ENCODE data around the gene HNF4A. TPM values are rescaled to one million over a fixed set of nuclear protein-coding genes. Genes with fewer than 3 reads are reported as not detected.

Gene HNF4A
- total and polyA plus RNA-seq, 2 of the 13 experiments (the other 11 are each of a cell fraction or from before 2014, with no cell fraction given): 80.9 to 169 TPM

- no peak; the same call in 1 of the 2 replicates for TF ChIP-seq GMEB1 (CRISPR knock-in tag; IDR thresholded peaks at IDR 0.05; ENCODE audit: borderline replicate concordance)
- no peak for TF ChIP-seq DPF2 (CRISPR knock-in tag; IDR thresholded peaks at IDR 0.05; ENCODE audit: borderline replicate concordance, low read depth)
- TF ChIP-seq ZNF580 (CRISPR knock-in tag; IDR thresholded peaks at IDR 0.05; ENCODE audit: borderline replicate concordance, low read depth): no peak
- TF ChIP-seq SSRP1 (CRISPR knock-in tag; IDR thresholded peaks at IDR 0.05): peak; percentile 44
- no peak for TF ChIP-seq MLXIP (CRISPR knock-in tag; IDR thresholded peaks at IDR 0.05; ENCODE audit: borderline replicate concordance)
- TF ChIP-seq SALL2 (CRISPR knock-in tag; IDR thresholded peaks at IDR 0.05): peak; percentile 21; the same call in 1 of the 2 replicates
- peak; percentile 49 for TF ChIP-seq ZNF18 (CRISPR knock-in tag; IDR thresholded peaks at IDR 0.05; ENCODE audit: insufficient replicate concordance)
- 0 out of 2 replicates have a peak, but pooled peaks have one; percentile 57 for TF ChIP-seq ZNF670 (CRISPR knock-in tag; IDR thresholded peaks at IDR 0.05; ENCODE audit: borderline replicate concordance)
- no peak for TF ChIP-seq RCOR2 (CRISPR knock-in tag; IDR thresholded peaks at IDR 0.05)
- TF ChIP-seq ERF (CRISPR knock-in tag; IDR thresholded peaks at IDR 0.05): no peak
- no peak for TF ChIP-seq ZNF383 (CRISPR knock-in tag; IDR thresholded peaks at IDR 0.05; ENCODE audit: borderline replicate concordance)
- no peak for TF ChIP-seq SMC3 (IDR thresholded peaks at IDR 0.05; ENCODE audit: low read length)
- TF ChIP-seq MLLT10 (CRISPR knock-in tag; IDR thresholded peaks at IDR 0.05): no peak
- no peak for TF ChIP-seq RBFOX2 (IDR thresholded peaks at IDR 0.05; ENCODE audit: low read depth, low read length)
- peak; percentile 28; the same call in 1 of the 2 replicates for TF ChIP-seq ZNF577 (CRISPR knock-in tag; IDR thresholded peaks at IDR 0.05; ENCODE audit: borderline replicate concordance, low read depth)
- no peak for TF ChIP-seq RAD51 (IDR thresholded peaks at IDR 0.05; ENCODE audit: borderline replicate concordance)
- no peak for TF ChIP-seq ZNF782 (CRISPR knock-in tag; IDR thresholded peaks at IDR 0.05; ENCODE audit: borderline replicate concordance)
- no peak for TF ChIP-seq SNRNP70 (IDR thresholded peaks at IDR 0.05; ENCODE audit: low read depth, low read length)
- TF ChIP-seq ZFYVE20 (CRISPR knock-in tag; IDR thresholded peaks at IDR 0.05; ENCODE audit: borderline replicate concordance, low read depth): no peak
- TF ChIP-seq YY1 (IDR thresholded peaks at IDR 0.05; ENCODE audit: insufficient read depth, insufficient replicate concordance, low read depth, low read length): no peak
Observed at GRCh38 chr20:44403194-44404112, 48.0 kb downstream of the HNF4A start (continued).
